ENCODE measurements around the gene C1QTNF4.
A peak's percentile ranks its signal among the peaks of the same experiment; 100 is the strongest.
"Not testable (repeated sequence)": the region's sequence is repeated elsewhere in the genome, so short reads cannot be mapped to it uniquely, and the experiment has no call there.

Gene C1QTNF4

DNA sequence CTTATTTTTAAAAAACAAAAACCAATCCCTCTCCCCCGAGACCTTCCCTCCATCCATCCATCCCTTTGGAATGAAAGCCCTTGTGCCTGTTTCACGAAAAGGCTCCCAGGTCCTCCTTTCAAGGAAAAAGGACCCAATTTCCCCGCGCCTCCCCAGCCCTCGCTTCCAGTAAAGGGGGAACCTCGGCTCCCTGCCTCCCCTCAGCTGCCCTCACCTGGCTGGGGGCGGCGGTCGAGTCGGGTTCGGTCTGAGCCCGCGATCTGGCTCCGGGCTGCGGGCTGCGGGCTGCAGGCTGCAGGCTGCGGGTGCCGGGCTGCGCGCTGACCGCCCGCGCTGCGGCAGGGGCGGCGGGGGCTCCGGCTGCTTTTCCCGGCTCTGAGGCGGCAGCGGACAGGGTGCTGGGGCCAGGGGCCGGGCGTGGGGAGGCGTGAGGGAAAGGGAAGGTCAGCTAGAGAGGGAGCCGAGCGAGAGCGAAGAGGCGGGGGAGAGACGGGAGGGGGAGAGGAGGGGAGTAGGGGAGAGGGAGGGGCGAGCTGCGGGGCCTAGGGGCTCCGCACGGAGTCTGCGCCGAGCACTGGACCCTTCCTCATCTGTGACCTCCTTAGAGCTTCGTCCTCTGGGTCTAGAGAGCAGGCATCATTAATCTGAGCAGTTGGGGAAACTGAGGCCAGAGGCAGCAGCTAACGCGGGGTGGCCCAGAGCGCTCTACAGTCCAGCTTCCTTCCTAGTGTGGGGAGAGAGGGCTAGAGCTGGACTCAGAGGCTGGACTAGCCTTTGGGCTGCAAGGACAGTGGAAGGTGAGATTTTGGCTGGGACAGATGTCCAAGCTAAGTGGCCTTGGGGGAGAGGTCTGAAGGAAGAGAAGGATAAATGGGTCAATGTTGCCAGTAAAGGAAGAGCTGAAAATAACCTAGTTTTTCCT lies at the start of gene C1QTNF4:
Gene C1QTNF4 (minus strand): TSS at position 478 of the 922 bp plus-strand sequence. CDS start 3,601 bp downstream, outside the sequence.
- DNase-seq = no peak

DNA sequence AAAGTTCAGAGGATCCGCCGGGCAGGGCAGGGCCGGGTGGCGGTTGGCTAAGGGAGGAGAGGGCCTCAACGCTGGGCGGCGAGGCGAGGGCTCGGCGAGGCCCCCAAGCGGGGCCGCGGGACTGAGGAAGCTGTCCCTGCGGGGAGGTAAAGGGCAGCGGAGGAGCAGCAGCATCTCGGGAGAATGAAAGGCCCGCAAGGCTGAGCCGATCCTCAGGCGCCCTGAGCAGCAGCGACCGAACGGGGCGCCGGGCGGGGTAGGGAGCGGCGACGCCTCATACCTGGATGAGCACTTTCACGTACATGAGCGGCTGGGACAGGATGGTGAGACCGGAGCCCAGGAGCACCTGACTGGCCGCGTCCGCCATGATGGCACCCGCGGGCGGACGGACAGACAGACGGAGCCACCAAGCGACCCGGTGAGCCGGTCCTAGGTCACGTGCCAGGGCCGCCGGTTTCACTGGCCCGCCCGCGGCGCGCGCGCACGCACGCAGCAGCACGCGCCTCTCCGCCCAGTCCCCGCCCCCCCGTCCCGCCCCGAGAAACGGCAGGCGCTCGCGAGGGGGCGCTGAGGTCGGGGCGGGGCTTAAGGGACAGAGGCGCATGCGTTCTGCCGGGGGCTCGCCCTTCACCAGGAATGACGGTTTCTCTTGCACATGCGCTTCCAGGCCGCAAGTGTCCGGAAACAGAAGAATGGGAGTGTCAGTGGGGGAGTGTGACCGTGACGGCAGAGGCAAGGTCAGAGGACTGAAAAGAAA lies 48.1 kb upstream of the C1QTNF4 start, which contains the start of gene MTCH2:
Gene MTCH2 (minus strand): TSS at position 461 of the 757 bp plus-strand sequence. CDS start 94 bp downstream, at position 367.
- peak; percentile 90 for DNase-seq

DNA sequence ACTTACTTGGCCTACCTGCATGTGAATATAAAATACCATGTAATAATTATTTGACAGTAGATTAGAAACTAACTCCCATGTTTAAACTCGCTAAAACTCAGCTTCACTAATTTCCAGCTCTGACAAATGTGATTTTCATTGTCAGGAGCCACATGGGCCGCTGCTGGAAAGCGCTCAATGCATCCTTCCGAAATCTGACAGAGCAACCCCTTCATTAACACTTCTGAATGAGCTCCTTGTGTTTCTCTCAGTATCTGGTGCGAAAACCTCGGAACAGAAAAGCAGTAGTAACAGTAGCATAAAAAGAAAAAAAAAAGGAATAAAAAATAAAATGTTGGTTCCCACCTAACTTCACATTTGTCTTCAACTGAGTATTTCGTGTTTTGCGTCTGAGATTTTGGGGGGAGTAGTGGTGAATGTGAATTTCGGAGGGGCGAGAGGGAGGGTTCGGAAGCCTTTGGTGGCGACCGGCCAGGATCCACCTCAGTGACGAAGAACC lies 47.4 kb upstream of the C1QTNF4 start:
- DNase-seq = no peak

DNA sequence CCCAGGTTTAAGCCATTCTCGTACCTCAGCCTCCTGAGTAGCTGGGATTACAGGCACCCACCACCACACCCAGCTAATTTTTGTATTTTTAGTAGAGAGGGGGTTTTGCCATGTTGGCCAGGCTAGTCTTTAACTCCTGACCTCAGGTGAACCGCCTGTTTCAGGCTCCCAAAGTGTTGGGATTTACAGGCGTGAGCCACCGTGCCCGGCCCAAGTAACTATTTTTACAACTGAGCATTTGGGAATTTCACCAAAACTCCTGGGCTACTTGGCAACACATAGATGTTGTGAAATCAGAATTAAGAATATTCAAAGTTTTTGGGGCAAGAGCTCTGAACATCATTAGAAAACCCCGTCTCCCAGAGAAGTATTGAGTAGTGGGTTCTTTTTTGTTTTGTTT lies 46.3 kb upstream of the C1QTNF4 start:
- DNase-seq = not testable (repeated sequence)

DNA sequence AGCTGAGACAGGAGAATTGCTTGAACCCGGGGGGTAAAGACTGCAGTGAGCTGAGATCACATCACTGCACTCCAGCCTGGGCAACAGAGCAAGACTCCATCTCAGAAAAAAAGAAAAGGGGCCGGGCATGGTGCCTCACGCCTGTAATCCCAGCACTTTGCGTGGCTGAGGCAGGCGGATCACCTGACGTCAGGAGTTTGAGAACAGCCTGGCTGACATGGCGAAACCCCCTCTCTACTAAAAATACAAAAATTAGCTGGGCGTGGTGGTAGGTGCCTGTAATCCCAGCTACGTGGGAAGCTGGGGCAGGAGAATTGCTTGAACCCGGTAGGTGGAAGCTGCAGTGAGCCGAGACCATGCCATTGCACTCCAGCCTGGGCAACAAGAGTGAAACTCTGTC lies 42.1 kb upstream of the C1QTNF4 start:
- not testable (repeated sequence) for DNase-seq

DNA sequence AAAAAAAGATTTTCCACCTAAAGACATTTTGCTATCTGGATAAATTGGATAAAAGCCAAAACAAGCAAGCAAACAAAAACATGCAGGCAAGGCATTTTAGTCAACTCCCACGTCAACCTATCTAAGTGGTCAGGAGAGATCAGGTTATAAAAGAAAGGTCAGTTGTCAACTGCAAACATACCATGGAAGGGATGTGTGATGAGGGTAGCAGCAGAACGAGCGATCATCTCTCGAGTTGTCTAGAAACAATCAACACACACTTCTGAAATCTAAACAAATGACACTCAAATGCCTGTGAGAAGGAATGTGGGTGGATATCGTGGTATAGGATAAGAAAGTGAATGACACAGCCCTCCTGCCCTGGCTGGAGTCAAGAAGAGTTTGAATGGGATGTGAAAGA lies 37.3 kb upstream of the C1QTNF4 start:
- DNase-seq = no peak

DNA sequence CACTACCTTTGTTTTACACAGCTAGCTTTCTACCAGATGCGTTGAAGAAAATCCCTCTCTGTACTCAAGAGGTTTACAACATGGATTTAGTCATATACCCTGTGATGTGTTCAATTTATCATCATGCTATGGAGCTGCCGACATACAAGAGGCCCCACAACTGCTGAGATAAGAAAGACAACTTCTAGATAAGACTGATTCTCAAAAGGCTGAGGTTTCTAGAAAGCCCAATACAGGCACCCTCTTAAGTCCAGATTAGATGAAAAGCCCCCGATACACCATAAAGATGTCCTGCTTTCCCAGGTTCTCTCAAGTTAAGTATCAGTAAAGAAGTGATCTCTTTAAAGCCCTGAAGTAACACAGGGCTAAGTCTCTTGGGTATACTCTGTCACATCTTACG lies 33.8 kb upstream of the C1QTNF4 start:
- no peak for DNase-seq

DNA sequence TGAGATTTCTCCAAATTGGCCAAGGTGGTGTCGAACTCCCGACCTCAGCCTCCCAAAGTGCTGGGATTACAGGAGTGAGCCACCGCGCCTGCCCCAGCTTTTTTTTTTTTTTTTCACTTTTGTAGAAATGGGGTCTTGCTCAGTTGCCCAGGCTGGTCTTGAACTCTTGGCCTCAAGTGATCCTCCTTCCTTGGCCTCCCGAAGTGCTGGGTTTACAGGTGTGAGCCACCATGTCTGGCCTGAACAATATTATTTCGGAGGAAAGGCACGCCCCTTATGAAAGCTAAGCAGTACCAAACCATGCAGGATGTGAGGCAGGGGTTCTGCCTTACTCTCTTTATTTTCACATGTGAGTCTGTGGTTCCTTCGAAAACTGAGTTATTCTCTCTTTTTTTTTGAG lies 32.0 kb upstream of the C1QTNF4 start:
- DNase-seq = no peak

DNA sequence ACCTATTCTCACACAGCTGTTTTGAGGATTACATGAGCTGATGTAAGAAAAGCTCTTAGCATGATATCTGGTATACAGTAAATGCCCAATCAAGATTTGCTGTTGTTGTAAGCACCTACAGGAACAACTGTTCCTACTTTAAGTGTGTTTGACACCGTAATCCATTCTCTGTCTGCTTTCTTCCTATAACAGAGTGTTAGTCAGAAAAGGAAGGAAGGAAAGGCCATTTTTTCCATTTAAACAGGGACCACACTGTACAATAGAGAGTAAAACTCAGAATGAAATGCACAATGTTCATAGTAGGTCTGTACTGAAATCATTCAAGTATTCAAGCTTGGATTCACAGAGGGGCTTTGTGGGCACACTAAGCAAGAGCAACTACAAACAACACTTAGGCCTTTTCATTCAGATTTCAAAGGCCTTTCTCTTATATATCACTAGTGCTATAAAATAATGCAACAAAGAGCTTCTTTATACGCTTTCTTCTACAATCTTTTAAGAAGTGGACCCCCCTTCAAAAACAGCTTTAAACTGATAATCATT lies 26.7 kb upstream of the C1QTNF4 start:
- no peak for DNase-seq

DNA sequence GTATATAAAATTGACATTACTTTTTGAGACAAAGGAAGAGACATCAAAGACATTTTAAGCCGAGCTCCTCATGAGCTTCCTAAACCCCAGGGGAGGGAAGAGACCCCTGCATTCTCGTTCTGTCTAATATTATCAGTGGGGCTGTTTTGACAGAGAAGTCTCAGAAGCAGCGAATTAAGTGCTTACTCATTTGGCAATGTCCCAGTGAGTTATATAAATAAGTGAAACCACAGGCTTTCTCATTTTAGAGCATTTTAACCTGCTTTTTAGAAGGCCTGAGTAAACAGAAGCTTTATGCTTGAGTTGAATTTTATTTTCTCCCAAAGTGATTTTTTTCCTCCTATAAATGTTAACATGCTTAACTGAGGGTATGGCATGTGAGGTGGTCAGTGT lies 23.2 kb upstream of the C1QTNF4 start:
- DNase-seq = no peak

DNA sequence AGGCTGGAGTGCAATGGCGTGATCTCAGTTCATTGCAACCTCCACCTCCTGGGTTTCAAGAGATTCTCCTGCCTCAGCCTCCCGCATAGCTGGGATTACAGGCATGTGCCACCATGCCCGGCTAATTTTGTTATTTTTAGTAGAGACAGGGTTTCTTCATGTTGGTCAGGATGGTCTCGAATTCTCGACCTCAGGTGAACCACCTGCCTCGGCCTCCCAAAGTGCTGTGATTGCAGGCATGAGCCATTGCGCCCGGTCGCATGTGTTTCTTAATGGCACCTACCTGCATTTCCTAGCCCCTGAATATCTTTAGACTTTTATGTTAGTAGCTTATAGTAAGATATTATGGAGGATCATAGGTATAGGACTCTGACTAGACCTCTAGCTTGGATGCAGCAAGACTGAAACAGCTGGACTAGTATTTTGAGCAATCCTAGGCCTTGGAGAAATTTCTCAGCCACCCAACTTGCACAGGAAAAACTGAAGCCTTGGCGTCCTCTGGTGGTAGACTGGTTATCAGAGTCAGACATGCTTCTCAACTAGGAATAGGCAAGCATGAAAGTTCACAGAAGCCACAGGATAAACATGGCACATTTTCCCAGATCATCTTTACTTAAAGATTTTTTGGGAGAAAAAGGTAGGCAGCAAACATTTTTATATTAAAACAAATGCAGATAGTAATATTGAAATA lies 22.7 kb upstream of the C1QTNF4 start:
- no peak for DNase-seq

DNA sequence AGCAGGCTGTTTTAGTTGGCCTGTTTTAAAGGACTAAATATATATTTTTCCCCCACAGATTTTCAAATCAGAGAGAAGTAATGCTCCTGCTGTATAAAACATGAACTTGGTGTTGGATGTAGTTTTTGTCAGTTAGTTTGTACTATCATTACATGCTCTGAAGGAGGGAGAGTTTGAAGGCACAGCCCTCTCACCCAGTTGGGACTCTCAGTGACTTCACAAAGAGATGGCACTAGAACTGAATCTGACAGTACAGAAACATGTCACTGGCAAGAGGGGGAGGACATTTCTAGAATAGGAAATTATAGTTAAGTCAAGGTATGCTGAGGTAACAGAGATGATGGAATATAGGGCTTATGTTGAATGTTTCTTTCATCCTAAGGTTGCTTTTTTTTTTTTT lies 21.0 kb upstream of the C1QTNF4 start:
- DNase-seq = no peak

DNA sequence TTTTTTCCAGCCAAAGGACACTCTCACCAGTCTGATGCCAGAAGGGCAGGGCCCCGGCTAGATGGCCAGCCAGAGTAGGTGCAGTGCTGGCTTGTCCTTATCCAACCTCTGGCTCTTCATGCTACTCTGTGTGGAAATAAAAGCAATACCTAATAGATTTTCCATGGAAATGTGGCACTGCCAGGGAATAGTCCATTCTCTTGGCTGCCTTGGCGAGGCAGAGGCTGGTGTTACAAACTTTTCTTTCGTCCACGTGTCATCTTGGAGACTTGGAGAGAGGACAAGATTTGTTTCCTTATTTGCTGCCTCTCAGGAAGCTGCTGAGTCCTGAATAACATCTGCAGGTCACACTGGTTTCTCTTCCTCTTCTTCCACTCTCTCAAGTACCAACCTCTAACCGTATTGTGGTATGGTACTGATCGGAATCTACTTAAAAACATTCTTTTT lies 17.2 kb upstream of the C1QTNF4 start:
- DNase-seq = no peak

DNA sequence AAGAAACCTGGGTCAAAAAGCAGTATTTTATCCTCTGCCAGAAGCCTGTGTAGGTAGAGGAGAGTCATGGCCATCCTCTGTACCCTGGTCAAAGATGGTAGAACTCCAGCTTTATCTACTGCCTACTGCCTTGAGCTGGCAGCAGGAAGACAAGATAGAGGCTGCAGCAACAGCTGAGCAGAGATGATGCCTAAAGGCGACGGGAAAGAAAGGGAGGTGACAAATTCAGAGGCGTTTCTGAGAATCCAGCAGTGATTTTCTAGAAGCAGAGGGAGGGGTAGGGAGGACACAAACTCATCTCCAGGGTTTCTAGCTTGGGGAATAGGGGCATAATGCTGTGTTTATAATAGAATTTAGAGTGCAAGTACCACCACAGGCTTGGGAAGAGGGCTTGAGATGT lies 15.5 kb upstream of the C1QTNF4 start:
- no peak for DNase-seq

DNA sequence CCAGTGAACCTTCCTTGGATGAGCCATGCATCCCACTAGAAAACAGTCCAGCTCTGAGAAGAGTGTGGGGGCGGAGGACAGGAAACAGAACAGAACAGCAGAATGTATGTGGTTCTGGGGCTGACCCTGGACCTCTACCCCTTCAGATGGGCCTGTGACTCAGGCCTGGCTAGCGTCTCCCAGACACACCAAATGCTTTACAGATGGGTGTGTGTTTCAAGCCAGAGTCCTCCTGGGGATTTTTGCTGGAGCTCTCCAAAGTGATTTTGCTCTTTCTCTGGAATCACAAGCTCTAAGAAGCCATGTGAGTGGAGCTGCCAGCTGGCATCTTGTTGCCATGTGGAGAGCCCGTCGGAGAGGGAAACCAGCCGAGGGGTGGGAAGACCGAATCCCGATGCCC lies 13.2 kb upstream of the C1QTNF4 start:
- no peak for DNase-seq

DNA sequence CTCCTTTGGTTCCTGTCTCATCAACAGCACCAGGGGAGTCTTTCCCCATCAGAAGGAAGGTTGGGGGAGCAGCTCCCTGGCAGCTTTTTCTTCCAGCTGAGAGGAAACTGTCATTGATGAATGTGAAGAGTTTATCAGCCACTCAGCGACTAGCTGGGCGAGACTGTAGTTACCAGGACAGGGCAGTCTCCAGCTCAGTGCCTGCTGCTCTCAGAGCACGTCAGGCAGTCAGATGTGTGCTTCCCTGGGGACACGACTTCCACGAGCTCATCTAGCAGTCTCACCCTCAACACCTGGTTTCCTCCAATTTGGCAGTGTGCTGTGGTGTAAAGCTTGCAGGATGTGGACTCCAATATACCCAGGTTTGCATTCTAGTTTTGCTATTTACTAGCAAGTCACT lies 12.5 kb upstream of the C1QTNF4 start:
- no peak for DNase-seq

DNA sequence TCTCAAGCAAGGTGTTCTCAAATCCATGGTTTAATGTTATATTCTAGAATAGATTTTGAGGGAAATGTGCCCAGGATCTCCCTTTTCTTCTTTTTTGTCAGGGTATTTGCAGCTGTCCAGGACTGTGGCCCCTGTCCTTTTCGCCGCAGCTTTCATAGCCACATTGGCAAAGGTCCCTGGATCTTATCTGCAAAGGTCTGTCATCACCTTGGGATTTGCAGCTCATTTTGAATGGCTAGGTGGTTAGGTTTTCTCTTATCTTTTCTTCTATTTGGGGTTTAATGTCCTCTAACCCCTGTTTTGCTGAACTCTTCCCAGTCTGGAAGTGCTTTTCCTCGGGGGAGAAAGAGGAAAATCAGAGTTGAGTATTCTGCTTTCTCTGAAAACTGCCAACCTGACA lies 11.7 kb upstream of the C1QTNF4 start:
- no peak for DNase-seq

DNA sequence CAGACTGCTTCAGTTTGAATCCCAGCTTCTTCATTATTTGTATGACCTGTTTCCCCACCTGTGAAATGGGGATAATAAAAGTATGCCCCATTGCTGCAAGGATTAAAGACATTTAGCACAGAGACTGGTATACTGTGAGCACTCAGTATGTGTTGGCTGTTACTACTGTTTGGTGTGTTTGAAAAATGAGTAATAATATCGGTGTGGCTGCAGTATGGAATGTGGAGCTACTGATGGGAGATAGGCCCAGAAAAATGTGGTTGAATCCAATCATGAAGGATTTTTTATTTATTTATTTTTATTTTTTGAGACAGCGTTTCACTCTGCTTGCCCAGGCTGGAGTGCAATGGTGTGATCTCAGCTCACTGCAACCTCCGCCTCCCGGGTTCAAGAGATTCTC lies 9.1 kb upstream of the C1QTNF4 start:
- no peak for DNase-seq

DNA sequence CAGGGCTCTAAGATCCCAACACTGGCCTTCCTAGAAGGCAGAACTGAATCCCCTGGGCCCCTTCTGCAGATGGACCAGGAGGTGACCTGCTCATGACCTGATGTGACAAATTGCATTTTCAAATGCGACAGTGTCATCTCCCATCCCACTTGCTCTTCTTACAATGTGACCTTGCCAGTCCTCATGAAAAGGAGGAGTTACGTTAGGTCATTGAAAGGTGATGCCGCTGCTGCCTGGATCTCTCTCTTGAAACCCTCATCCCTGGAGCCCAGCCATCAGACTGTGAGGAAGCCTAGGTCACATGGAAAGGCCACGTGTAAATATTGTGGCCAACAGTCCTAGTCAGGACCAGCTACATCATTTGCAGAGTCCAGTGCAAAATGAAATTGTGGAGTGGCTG lies 5.7 kb upstream of the C1QTNF4 start:
- DNase-seq = no peak

DNA sequence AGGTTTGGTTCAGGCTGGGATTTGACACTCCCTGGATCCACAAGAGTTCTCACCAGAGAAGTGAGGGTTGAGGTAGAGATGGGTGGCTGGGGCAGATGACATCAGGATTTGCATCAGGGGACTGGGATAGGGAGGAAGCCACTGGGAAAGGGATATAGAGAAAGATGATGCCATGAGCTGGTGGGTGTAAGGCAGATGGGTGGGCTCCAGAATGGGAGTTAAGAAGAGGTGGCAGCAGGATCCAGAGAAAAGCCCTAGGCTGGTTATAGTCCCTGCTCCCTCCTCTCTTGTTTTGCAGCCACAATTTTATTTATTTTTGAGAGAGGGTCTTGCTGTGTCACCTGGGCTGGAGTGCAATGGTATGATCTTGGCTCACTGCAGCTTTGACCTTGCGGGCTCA lies 1.8 kb upstream of the C1QTNF4 start:
- no peak for DNase-seq

DNA sequence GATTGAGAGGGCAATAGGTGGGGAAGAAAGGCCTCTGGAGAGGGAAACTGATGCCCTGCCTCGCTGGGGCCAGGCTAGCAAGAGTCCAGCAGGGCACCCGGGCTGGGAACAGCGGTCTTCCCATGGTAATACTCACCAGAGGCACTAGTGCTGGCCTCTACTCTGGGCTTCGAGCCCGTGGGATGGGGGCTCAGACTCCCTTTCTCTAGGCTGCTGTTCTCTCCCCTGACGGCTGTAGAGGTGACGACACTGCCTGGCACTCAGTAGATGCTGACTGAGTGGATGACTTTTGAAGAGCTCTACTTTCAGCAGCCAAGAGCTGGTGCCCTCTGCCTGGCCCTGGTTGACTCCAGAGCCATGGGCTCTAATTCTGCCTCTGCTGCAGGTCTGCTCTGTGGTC lies 818 bp upstream of the C1QTNF4 start:
- no peak for DNase-seq

DNA sequence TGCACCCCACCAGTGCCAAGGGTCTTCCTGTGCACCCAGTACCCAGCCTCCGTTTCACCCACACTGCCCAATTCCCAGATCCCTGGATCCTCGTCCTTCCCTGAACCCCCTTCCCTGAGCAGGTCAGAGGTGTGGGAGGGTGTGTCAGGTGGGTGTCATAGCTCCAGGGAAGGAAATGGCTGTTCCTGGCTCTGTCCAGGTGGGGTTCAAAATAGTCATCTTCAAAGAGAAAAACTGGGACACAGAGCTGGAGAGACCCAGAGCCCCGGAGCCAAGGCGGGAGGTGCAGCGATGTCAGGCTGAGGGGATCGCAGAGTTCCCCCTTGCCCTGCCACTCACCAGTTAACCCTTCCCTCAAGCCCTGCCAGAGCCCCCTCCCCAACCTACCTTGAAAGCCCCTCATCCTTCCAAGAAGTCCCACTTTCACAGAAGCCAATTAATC lies 698 bp downstream of the C1QTNF4 start:
- DNase-seq = no peak

DNA sequence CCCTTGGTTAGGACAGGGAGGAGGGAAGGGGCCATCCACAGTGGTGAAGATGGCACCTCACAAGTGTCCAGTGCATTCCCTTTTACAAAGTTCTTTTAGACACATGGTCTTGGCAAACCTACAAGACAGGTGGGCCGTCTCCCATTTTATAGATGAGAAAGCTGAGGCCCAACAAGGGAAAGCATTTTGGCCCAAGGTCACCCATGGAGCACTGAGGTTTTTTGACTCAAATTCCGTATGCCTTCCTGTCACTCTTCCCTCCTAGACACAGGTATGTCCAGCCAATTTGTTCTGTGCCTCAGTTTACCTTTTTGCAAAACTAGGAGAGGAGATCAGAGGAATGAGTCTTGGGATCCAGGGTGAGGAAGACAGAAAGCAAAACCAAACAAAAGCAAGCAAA lies 1.2 kb downstream of the C1QTNF4 start:
- DNase-seq = no peak
